ENCODE results near the gene ANO6. TPM values are rescaled to one million over a fixed set of nuclear protein-coding genes. Genes with fewer than 3 reads are reported as not detected.
"Not testable (repeated sequence)": the region's sequence is repeated elsewhere in the genome, so short reads cannot be mapped to it uniquely, and the experiment has no call there.

ANO6 gene
- total RNA-seq, 1 experiment from 2014 or later, result 18.1 TPM

GRCh38 chr12:45170456-45171042 lies 45.3 kb upstream of the ANO6 start:
- no peaks in the 10 kb centered on the region for H3K27me3 ChIP-seq (ENCODE audit: low read length)
- intact Hi-C loops (cut with micrococcal nuclease), result loop anchor here (1.0 to 5.0 kb wide), 3 partner anchors 40 to 557 kb away; partner anchors contain the start of gene ARID2
- TF ChIP-seq EZH2phosphoT487 (IDR thresholded peaks at IDR 0.05; ENCODE audit: borderline replicate concordance, low read length) (no peak), EZH2 (IDR thresholded peaks at IDR 0.05; ENCODE audit: low read length, unreplicated experiment) (no peak)
- TF ChIP-seq, protein P1, sequence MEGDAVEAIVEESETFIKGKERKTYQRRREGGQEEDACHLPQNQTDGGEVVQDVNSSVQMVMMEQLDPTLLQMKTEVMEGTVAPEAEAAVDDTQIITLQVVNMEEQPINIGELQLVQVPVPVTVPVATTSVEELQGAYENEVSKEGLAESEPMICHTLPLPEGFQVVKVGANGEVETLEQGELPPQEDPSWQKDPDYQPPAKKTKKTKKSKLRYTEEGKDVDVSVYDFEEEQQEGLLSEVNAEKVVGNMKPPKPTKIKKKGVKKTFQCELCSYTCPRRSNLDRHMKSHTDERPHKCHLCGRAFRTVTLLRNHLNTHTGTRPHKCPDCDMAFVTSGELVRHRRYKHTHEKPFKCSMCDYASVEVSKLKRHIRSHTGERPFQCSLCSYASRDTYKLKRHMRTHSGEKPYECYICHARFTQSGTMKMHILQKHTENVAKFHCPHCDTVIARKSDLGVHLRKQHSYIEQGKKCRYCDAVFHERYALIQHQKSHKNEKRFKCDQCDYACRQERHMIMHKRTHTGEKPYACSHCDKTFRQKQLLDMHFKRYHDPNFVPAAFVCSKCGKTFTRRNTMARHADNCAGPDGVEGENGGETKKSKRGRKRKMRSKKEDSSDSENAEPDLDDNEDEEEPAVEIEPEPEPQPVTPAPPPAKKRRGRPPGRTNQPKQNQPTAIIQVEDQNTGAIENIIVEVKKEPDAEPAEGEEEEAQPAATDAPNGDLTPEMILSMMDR (conservative IDR thresholded peaks at IDR 0.05; ENCODE audit: low read depth, low read length), result peak; percentile 95
- H3K9me2 ChIP-seq (replicated peaks; ENCODE audit: low read length), result no peaks in the 10 kb centered on the region
- no peaks in the 10 kb centered on the region for H3K9me3 ChIP-seq (ENCODE audit: low read length)
- H2AFZ ChIP-seq (ENCODE audit: low read length), result no peak overlapping the region
- no peak overlapping the region for H3K4me3 ChIP-seq (ENCODE audit: low read length)
- H3F3A ChIP-seq (ENCODE audit: low read length, unreplicated experiment), result no peaks in the 10 kb centered on the region
- DNase-seq (peak; percentile 85), ATAC-seq (peak; percentile 84)
- no peak overlapping the region for H3K9ac ChIP-seq (ENCODE audit: low read length)
- no peaks in the 10 kb centered on the region for H4K20me1 ChIP-seq (ENCODE audit: low read length)
- no peaks in the 10 kb centered on the region for H3K36me3 ChIP-seq (ENCODE audit: low read depth, low read length)
- no peak overlapping the region for H3K27ac ChIP-seq (ENCODE audit: low read length)
- ChIA-PET POLR2A (ENCODE audit: unreplicated experiment) (no interaction called here), CTCF (interaction anchor here (0.5 to 0.7 kb wide), 4 partner anchors 39 to 575 kb away, joined by 3 to 16 read pairs (median 6); no protein-coding TSS in a partner anchor)
- BruUV-seq (replicated peaks), result no TSS peak
- H3K4me2 ChIP-seq (ENCODE audit: low read length), result no peak overlapping the region
- H3K4me1 ChIP-seq (ENCODE audit: insufficient read depth, low read length), result no peaks in the 10 kb centered on the region
- H3K79me2 ChIP-seq (ENCODE audit: low read length), result no peaks in the 10 kb centered on the region

DNA sequence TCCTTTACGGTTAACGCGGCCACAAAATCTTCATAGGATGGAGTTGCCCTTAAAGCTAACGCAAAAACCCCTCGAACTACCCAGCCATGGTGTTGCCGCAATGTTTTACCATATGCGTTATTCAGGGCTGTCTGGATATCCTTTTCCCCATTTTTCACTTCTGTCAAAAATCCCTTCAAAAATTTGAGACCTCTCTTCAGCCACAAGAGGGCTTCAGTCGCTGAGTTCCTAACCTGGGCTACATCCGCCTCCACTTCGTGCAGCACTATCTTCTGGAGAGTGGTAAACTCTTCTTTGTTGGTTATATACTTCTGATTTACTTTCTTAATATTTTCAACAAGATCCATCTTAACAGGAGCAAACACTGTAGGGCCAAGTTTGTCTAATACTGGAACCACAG lies 42.6 kb upstream of the ANO6 start:
- H3K9me3 ChIP-seq (ENCODE audit: low read length); H3K4me3 ChIP-seq (ENCODE audit: low read length); H3K79me2 ChIP-seq (ENCODE audit: low read length); H3K27me3 ChIP-seq (ENCODE audit: low read length); H3K9me2 ChIP-seq (replicated peaks; ENCODE audit: low read length); H3K9ac ChIP-seq (ENCODE audit: low read length); H3K4me1 ChIP-seq (ENCODE audit: insufficient read depth, low read length); H2AFZ ChIP-seq (ENCODE audit: low read length); H4K20me1 ChIP-seq (ENCODE audit: low read length); H3K36me3 ChIP-seq (ENCODE audit: low read depth, low read length); H3K27ac ChIP-seq (ENCODE audit: low read length); H3F3A ChIP-seq (ENCODE audit: low read length, unreplicated experiment); POLR2A ChIA-PET (ENCODE audit: unreplicated experiment); H3K4me2 ChIP-seq (ENCODE audit: low read length); BruUV-seq (replicated peaks): not testable (repeated sequence)
- CTCF ChIA-PET, result interaction anchor here (0.6 kb wide), 1 partner anchor 40 kb away, joined by 3 read pairs; no protein-coding TSS in a partner anchor
- ATAC-seq, result peak; percentile 64
- intact Hi-C loops (cut with micrococcal nuclease), result loop anchor here (2.0 to 5.0 kb wide), 3 partner anchors 42 to 554 kb away; partner anchors contain the start of gene ARID2
- peak; percentile 39 for DNase-seq
- TF ChIP-seq, protein P1 (conservative IDR thresholded peaks at IDR 0.05; ENCODE audit: low read depth, low read length), result peak; percentile 57

GRCh38 chr12:45174595-45174994 lies 41.3 kb upstream of the ANO6 start:
- ChIA-PET POLR2A (ENCODE audit: unreplicated experiment) (no interaction called here), CTCF (no interaction called here)
- ATAC-seq (no peak), DNase-seq (no peak)
- no peaks in the 10 kb centered on the region for H3K4me1 ChIP-seq (ENCODE audit: insufficient read depth, low read length)
- no peak overlapping the region for H3K4me3 ChIP-seq (ENCODE audit: low read length)
- no TSS peak for BruUV-seq (replicated peaks)
- no peak overlapping the region for H3K27ac ChIP-seq (ENCODE audit: low read length)
- H3K27me3 ChIP-seq (ENCODE audit: low read length), result no peaks in the 10 kb centered on the region
- H3K9ac ChIP-seq (ENCODE audit: low read length), result no peak overlapping the region
- TF ChIP-seq EZH2 (IDR thresholded peaks at IDR 0.05; ENCODE audit: low read length, unreplicated experiment) (no peak), EZH2phosphoT487 (IDR thresholded peaks at IDR 0.05; ENCODE audit: borderline replicate concordance, low read length) (no peak)
- TF ChIP-seq, protein P1 (conservative IDR thresholded peaks at IDR 0.05; ENCODE audit: low read depth, low read length), result no peak
- no peaks in the 10 kb centered on the region for H3K79me2 ChIP-seq (ENCODE audit: low read length)
- H3K36me3 ChIP-seq (ENCODE audit: low read depth, low read length), result peaks cover 3% of the 10 kb centered on the region; the same call in 1 of the 2 replicates
- H3K9me2 ChIP-seq (replicated peaks; ENCODE audit: low read length), result no peaks in the 10 kb centered on the region
- intact Hi-C loops (cut with micrococcal nuclease), result loop anchor here (5.0 kb wide), 1 partner anchor 553 kb away; the partner anchor contains the start of gene ARID2
- H3K4me2 ChIP-seq (ENCODE audit: low read length), result no peak overlapping the region
- H4K20me1 ChIP-seq (ENCODE audit: low read length), result no peaks in the 10 kb centered on the region
- H3K9me3 ChIP-seq (ENCODE audit: low read length), result no peaks in the 10 kb centered on the region; the same call in 1 of the 2 replicates
- no peak overlapping the region for H2AFZ ChIP-seq (ENCODE audit: low read length)
- H3F3A ChIP-seq (ENCODE audit: low read length, unreplicated experiment), result no peaks in the 10 kb centered on the region

All from PC-3 (cell line).